Amniotic epithelial cell (primary cell): ENCODE results near the gene FAM110D.
A peak's percentile ranks its signal among the peaks of the same experiment; 100 is the strongest.

Experiments
- DNase-seq: peaks from one replicate; pipeline ENCODE4 v3.0.0-alpha.2; 2010; ENCODE audit warnings: low read depth

Gene FAM110D

GRCh38 chr1:26189331-26189730, 30.5 kb downstream of the FAM110D start:
- no peak for DNase-seq

GRCh38 chr1:26189751-26190275, 30.9 kb downstream of the FAM110D start:
- no peak for DNase-seq

GRCh38 chr1:26190373-26190987, 31.6 kb downstream of the FAM110D start, which contains the start of gene CATSPER4:
Gene CATSPER4, plus strand, starts transcription at chr1:26190602. Its CDS starts 26 bp downstream, at chr1:26190628.
- DNase-seq: peak; percentile 71

- DNase-seq: no peak
Observed at GRCh38 chr1:26191739-26192138, 32.9 kb downstream of the FAM110D start.

GRCh38 chr1:26195805-26196204, 36.9 kb downstream of the FAM110D start:
- no peak for DNase-seq

GRCh38 chr1:26197301-26197700, 38.4 kb downstream of the FAM110D start:
- DNase-seq: no peak

GRCh38 chr1:26197813-26198212, 38.9 kb downstream of the FAM110D start:
- DNase-seq: no peak

- no peak for DNase-seq
Observed at GRCh38 chr1:26200413-26200812, 41.5 kb downstream of the FAM110D start.

GRCh38 chr1:26203642-26204318, 44.9 kb downstream of the FAM110D start:
- DNase-seq: no peak

GRCh38 chr1:26210147-26210870, 51.4 kb downstream of the FAM110D start:
- no peak for DNase-seq

- DNase-seq: no peak
Observed at GRCh38 chr1:26212726-26213125, 53.8 kb downstream of the FAM110D start.

- DNase-seq: no peak
Observed at GRCh38 chr1:26213335-26213905, 54.5 kb downstream of the FAM110D start.
